Measurements from ENCODE around the gene KCNQ4.

Gene KCNQ4

DNA sequence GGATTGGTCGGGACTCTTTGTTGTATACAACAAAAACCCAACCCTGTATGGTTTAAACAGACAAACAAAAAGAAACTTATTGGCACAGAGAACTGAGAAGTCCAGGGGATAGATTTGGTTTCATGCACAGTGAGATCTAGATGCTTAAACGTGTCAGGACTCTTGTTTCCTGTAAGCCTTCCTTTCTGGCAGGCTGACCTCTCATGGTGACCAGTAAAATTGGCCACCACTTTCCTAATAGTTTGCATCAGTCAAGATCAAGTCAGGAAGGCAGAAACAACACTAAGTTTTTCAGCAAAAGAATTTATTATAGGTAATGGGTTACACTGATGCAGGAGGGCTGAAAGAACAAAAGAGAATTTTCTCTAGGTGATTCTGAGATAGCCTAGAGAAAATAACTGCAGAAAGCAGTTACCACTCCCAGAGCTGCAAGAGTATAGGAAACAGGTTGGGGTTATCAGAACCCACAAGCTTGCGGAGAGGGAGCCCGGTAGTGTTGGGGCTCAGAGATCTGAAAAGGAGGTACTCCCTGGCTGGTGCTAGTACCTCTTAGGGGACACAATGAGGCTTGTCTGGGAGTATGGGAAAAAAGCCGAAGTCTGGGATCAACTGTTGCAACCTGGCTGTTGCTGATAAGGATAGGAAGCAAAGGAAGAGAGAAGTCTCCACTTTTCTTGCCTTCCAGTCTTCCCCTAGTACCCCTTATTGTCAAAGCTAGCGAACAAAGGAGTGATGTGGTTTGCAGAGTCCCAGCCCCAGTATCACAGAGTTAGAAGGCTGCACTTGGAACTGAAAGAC lies 57.1 kb downstream of the KCNQ4 start:
- Mint-ChIP-seq H3K9me3 (ENCODE audit: low read depth) (no peaks in the 10 kb centered on the region), H3K4me1 (ENCODE audit: low read depth) (peaks cover 38% of the 10 kb centered on the region), H3K36me3 (peaks cover 4% of the 10 kb centered on the region), H3K27ac (peak overlapping the region; percentile 28), H3K27me3 (no peaks in the 10 kb centered on the region), H3K4me3 (peak overlapping the region; percentile 44)

DNA sequence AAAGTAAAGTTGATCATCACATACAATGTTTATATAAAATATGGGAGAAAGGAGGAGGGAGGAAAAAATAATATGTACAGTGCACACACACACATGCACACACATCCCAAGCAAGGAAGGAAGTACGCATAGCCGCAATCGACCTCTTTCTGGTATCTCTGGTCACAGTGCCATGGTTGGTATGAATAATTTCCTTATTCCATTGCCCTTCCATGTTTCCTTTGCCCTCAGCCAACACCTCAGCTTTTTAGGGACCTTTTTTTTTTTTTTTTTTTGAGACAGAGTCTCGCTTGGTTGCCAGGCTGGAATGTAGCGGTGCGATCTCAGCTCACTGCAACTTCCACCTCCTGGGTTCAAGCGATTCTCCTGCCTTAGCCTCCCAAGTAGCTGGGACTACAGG lies 58.0 kb downstream of the KCNQ4 start:
- Mint-ChIP-seq H3K4me3 (peak overlapping the region; percentile 14), H3K4me1 (ENCODE audit: low read depth) (peaks cover 44% of the 10 kb centered on the region), H3K27ac (peak overlapping the region; percentile 38), H3K9me3 (ENCODE audit: low read depth) (no peaks in the 10 kb centered on the region), H3K27me3 (no peaks in the 10 kb centered on the region), H3K36me3 (peaks cover 4% of the 10 kb centered on the region)

DNA sequence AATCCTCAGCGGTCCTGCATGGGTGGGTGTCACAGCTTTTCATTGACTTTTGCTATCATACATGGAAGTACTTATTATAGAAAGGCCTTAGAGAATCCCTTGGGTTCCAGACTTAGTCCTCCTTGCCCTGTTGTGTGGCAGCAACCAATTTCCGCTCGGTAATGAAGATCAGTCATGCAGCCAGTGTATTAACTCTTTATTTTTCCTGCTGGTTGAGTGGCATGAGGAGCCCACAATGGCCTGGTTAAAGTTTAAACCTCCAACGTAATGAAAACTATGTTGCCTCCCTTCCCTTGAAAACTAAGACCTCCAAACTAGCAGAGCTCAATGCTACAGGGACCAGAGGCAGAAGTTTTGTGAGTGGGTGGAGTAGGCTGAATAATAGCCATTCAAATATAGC lies 58.6 kb downstream of the KCNQ4 start:
- Mint-ChIP-seq H3K27me3 (no peaks in the 10 kb centered on the region), H3K36me3 (peaks cover 4% of the 10 kb centered on the region), H3K4me1 (ENCODE audit: low read depth) (peaks cover 46% of the 10 kb centered on the region), H3K4me3 (no peak overlapping the region), H3K27ac (peak overlapping the region; percentile 5), H3K9me3 (ENCODE audit: low read depth) (no peaks in the 10 kb centered on the region)

DNA sequence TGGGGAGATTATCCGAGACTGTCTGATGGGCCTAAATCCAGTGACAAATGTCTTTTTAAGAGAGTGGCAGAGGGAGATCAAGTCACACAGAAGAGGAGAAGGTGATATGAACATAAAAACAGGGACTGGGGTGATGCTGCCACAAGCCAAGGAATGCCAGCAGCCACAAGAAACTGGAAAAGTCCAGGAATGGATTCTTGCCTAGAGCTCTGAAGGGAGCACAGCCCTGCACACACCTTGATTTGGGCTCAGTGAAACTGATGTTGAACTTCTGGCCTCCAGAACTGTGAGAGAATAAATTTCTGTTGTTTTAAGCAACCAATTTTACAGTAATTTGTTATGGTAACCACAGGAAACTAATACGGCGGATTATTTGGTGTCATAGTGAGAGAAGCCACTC lies 59.1 kb downstream of the KCNQ4 start:
- Mint-ChIP-seq H3K4me1 (ENCODE audit: low read depth) (peaks cover 46% of the 10 kb centered on the region), H3K9me3 (ENCODE audit: low read depth) (no peaks in the 10 kb centered on the region), H3K4me3 (no peak overlapping the region), H3K36me3 (peaks cover 4% of the 10 kb centered on the region), H3K27me3 (no peaks in the 10 kb centered on the region), H3K27ac (peak overlapping the region; percentile 5)

DNA sequence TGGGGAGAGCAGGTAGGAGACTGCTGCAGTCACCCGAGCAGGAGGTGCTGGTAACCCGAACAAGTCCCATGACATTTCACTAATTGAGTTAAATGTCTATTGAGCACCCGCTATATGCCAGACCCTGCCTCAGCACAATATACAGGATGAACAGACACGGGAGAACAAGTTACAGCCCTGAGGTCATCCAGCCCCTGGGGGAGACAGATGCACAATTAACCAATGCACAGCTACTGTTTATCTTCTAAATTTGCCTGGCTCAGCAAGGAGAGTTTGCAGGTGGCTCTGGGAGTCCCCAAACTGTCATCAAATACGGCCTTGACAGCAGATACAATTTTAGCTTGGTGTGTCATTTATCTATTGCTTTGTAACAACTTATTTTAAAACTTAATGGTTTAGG lies 60.5 kb downstream of the KCNQ4 start:
- Mint-ChIP-seq H3K4me3 (no peak overlapping the region), H3K9me3 (ENCODE audit: low read depth) (no peaks in the 10 kb centered on the region), H3K36me3 (peaks cover 4% of the 10 kb centered on the region), H3K4me1 (ENCODE audit: low read depth) (peaks cover 44% of the 10 kb centered on the region), H3K27ac (no peak overlapping the region), H3K27me3 (no peaks in the 10 kb centered on the region)

DNA sequence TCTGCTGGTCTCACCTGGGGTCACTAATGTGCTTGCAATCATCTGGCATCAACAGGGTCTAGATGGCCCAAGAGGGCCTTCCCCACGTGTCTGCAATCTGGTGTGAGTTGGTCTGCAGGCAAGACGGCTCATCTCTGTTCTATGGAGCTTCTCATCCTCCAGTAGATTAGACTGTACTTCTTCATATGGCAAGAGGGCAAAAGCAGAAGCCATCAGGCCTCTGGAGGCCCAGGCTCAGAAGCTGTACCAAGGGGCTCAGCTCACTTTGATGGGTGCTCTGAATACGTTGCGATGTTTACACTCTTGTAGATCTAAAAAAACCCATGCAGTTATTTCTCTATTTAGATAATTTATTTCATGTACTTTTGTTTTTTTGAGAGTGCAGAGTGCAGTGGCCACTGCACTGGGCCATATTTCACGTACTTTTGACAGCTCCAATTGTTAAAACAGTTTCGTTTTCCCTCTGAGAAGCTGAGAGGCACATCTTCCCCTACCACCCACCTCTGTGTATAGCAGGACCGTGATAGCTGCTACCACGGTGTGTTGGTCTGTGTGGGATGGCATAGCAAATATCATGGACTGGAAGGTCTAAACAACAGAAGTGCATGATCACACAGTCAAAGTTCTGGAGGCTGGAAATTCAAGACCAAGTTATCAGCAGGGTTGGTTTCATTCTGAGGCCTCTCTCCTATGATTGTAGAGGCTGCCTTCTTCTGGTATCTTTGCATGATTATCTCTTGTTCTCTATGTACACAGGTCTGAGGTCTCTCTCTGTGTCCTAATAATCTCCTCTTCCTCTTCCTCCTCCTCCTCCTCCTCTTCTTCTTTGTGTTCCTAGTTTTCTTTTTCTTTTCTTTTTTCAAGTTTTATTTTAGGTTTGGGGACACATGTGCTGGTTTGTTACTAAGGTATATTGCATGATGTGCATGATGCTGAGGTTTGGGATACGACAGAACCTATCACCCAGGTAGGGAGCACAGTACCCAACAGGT lies 61.6 kb downstream of the KCNQ4 start:
- H3K27ac Mint-ChIP-seq, result peak overlapping the region; percentile 81
- H3K27me3 Mint-ChIP-seq, result no peaks in the 10 kb centered on the region
- peaks cover 4% of the 10 kb centered on the region for H3K36me3 Mint-ChIP-seq
- H3K4me1 Mint-ChIP-seq (ENCODE audit: low read depth), result peaks cover 39% of the 10 kb centered on the region
- peak overlapping the region; percentile 60 for H3K4me3 Mint-ChIP-seq
- no peaks in the 10 kb centered on the region for H3K9me3 Mint-ChIP-seq (ENCODE audit: low read depth)

DNA sequence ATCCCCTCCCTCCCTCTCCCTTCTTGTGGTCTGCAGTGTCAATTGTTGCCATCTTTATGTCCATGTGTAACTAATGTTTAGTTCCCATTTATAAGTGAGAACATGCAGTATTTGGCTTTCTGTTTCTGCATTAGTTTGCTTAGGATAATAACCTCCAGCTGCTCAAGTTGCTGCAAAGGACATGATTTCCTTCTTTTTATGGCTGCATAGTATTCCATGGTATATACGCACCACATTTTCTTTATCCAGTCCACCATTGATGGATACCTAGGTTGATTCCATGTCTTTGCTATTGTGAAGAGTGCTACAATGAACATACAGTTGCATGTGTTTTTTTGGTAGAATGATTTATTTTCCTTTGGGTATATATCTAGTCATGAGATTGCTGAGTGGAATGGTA lies 62.3 kb downstream of the KCNQ4 start:
- peaks cover 33% of the 10 kb centered on the region for H3K4me1 Mint-ChIP-seq (ENCODE audit: low read depth)
- no peak overlapping the region for H3K27ac Mint-ChIP-seq
- H3K4me3 Mint-ChIP-seq, result no peak overlapping the region

DNA sequence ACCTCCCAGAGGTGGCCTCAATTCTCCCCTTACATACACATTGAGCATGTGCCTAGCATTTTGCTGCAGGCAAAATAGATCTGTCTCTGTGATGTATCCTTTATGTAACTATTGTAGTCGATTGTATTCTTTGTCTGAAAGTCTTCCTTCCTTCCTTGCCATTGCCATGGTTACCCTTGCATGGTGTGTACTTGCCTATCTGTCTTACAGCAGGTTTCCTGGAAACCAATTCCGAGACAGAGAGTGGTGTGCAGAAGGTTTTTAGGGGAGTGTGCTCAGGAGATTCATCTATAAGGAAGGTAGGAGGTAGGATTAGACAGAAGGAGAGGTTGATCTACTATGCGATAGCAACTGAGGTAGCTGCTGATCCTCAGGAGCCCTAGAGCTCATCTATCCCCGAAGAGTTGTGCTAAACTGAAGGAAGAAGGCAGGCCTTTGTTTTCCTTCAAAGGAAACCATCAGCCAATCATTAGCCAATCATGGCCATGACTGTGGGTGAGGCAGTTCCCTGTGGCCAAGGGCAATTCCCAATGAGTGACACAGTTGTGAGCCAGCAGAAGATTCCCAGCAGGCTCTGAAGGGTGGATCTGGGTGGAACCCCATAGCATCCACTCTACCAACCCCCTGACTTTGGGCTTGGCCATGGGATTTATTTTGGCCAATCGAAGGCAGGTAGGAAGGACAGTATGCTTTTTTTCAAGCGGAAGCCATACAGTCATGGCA lies 63.6 kb downstream of the KCNQ4 start:
- Mint-ChIP-seq H3K27ac (no peak overlapping the region), H3K4me1 (ENCODE audit: low read depth) (peaks cover 25% of the 10 kb centered on the region), H3K4me3 (no peak overlapping the region), H3K36me3 (peaks cover 4% of the 10 kb centered on the region), H3K9me3 (ENCODE audit: low read depth) (no peaks in the 10 kb centered on the region), H3K27me3 (no peaks in the 10 kb centered on the region)

More for the DNA sequence above, 62.3 kb downstream of the KCNQ4 start:
- peaks cover 4% of the 10 kb centered on the region for H3K36me3 Mint-ChIP-seq
- no peaks in the 10 kb centered on the region for H3K9me3 Mint-ChIP-seq (ENCODE audit: low read depth)
- no peaks in the 10 kb centered on the region for H3K27me3 Mint-ChIP-seq

DNA sequence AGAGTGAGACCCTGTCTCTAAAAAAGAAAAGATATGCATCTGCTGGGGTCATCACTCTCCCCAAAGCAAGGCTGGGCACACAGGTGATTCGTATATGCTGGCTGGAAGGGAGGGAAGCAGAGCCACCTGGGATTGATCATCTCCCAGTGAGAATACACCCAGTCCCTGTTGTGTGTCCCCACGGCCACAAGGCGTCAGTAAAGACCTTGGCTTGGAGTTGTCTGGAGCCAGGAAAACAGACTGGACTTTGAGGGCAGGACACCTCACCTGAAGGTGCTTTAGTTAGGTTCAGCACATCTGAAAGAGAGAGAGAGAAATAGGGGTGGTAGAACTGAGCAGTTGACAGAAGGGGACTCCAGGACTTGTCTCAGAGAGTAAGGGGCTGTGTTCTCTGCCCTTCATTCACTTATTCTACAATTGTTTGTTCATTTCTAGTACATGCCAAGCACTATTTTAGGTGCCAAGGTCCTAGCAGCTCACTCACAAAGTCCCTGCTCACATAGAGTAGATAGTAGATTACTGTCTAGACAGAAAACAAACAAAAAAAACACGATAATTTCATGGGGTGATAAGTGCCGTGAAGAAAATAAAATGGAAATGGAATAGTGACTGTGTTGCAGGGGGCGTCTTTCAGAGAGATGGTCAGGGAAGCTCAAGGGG lies 65.1 kb downstream of the KCNQ4 start:
- H3K4me3 Mint-ChIP-seq, result no peak overlapping the region
- peaks cover 25% of the 10 kb centered on the region for H3K4me1 Mint-ChIP-seq (ENCODE audit: low read depth)
- H3K27me3 Mint-ChIP-seq, result no peaks in the 10 kb centered on the region
- no peaks in the 10 kb centered on the region for H3K36me3 Mint-ChIP-seq
- no peaks in the 10 kb centered on the region for H3K9me3 Mint-ChIP-seq (ENCODE audit: low read depth)
- H3K27ac Mint-ChIP-seq, result no peak overlapping the region

DNA sequence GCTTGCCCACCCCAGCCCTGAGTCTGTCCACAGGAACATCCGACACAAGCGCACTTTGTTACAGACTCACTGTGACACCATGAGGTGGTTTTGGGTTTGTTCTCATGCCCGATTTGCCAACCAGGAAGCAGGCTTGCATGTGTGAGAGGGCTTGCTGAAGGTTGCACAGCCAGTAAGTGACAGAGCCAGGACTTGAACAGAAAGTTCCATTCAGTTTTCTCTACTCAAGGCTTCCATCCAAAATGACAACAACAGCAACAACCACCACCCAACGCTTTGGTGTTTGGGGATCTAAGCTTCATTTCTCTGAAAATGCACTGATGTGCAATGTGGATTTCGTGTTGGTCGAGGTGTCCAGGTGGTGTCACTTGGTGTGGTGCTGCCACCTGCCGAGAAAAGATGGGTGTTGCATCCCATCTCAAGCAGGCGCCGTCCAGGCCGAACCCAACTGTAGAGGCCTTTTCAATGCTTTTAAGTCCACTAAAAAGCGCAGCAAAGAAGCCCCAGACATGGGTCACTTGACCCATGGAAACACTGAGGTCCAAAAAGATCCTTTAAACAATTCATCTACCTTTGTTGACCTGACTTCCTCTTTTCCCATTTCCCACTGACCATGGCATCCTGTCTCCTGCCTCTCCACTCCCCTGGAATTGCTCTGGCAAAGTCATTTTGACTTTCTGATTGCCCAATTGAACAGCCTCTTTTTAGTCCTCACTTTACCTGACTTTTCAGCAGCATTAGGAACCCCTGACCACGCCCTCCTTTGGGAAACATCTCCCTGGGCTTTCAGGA lies 66.4 kb downstream of the KCNQ4 start:
- no peaks in the 10 kb centered on the region for H3K36me3 Mint-ChIP-seq
- H3K27ac Mint-ChIP-seq, result no peak overlapping the region
- no peaks in the 10 kb centered on the region for H3K9me3 Mint-ChIP-seq (ENCODE audit: low read depth)
- peaks cover 21% of the 10 kb centered on the region for H3K4me1 Mint-ChIP-seq (ENCODE audit: low read depth)
- peak overlapping the region; percentile 66 for H3K4me3 Mint-ChIP-seq
- H3K27me3 Mint-ChIP-seq, result no peaks in the 10 kb centered on the region

DNA sequence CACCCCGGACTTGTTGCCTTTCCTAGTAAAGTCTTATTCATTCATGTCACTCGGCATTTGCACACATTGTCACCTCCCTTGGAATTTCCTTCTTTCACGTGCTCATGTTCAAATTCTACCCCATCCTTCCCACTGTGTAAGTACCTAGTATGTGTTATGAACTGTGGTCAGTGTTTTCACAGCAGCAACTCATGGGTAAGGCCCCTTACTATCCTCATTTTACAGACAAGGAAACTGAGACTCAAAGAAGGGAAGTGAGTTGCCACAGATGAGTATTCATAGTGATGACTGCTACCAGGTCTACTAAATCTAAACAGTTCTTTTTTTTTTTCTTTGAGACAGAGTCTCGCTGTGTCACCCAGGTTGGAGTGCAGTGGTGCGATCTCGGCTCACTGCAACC lies 68.1 kb downstream of the KCNQ4 start:
- peaks cover 9% of the 10 kb centered on the region for H3K4me1 Mint-ChIP-seq (ENCODE audit: low read depth)
- no peak overlapping the region for H3K4me3 Mint-ChIP-seq
- no peaks in the 10 kb centered on the region for H3K9me3 Mint-ChIP-seq (ENCODE audit: low read depth)
- no peaks in the 10 kb centered on the region for H3K36me3 Mint-ChIP-seq
- H3K27ac Mint-ChIP-seq, result no peak overlapping the region
- no peaks in the 10 kb centered on the region for H3K27me3 Mint-ChIP-seq

DNA sequence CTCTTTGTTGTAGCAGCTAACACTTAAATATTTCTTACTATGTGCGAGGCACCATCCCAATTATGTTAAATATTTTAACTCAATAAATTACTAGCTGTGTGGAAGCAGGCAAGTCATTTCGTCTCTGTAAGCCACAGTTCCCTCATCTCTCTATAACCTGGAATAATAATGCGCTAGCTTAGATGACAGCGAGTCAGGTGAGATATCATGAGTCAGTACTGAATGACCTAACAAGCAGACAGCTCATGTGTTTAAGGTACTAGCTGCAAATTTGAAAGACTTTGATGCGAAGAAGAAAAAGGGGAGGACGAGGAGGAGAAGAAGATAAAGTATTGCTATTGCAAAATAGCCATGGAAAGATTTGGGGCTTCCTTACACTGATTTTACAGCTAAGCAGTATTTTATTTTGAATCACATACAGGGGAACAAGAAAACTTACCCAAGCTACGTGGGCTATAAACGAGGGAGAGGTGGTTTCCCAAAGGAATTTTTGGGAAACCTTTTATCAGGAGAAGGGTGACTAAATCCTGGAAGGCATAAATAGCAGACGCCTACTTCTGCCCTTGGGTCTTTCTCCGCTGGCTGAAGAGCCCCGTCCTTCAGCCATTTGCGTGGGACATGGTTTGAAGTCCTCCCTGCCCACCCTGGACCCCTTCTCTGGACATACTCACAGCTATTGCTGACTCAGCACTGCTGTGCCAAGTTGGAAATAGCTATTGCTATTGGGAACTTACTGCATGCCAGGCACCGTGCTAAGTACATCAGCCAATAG lies 69.7 kb downstream of the KCNQ4 start:
- Mint-ChIP-seq H3K4me1 (ENCODE audit: low read depth) (peaks cover 7% of the 10 kb centered on the region), H3K27ac (no peak overlapping the region), H3K36me3 (no peaks in the 10 kb centered on the region), H3K27me3 (no peaks in the 10 kb centered on the region), H3K9me3 (ENCODE audit: low read depth) (no peaks in the 10 kb centered on the region), H3K4me3 (no peak overlapping the region)

DNA sequence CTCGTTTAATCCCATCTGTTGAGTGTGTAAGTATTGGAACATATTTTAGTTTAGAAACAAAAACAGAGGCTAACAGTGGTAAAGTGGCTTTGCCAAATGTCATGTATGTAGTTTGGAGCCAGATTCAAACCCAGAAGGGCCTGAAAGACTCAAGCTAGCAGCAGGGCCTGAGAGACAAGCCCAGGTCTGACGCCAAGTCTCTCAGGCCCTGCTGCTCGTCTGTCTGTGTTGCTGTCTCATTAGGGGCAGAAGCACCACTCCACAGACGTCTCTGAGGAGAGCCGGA lies 70.2 kb downstream of the KCNQ4 start:
- Mint-ChIP-seq H3K27me3 (no peaks in the 10 kb centered on the region), H3K4me1 (ENCODE audit: low read depth) (peaks cover 7% of the 10 kb centered on the region), H3K4me3 (no peak overlapping the region), H3K9me3 (ENCODE audit: low read depth) (no peaks in the 10 kb centered on the region), H3K27ac (no peak overlapping the region), H3K36me3 (no peaks in the 10 kb centered on the region)
